ENCODE data around the gene FAM180A.
A peak's percentile ranks its signal among the peaks of the same experiment; 100 is the strongest.
"Not testable (repeated sequence)": the region's sequence is repeated elsewhere in the genome, so short reads cannot be mapped to it uniquely, and the experiment has no call there.

The FAM180A gene

DNA sequence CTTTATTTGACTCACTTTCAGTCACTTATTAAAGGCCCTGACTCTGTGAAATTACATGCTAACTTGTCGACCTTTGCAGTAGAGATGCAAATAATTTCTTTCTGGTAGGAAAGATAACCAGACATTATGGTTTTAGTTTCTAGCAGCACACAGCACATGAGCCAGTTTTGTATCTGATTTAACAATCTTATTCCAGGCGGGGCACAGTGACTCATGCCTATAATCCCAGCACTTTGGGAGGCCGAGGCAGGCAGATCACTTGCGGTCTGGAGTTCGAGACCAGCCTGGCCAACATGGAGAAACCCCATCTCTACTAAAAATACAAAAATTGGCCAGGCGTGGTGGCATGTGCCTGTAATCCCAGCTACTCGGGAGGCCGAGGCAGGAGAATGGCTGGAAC is 27.3 kb upstream of the FAM180A start:
- peaks cover 17 to 20% of the 10 kb centered on the region in 2 experiments for H3K4me1 ChIP-seq (ENCODE audit: control insufficient read depth in 1 of 2, insufficient read depth in 2 of 2, low read length in 2 of 2)
- peak overlapping the region; percentile 5 for H4K91ac ChIP-seq (ENCODE audit: low read depth, low read length)
- H3K27ac ChIP-seq (ENCODE audit: low read depth, low read length); H4K8ac ChIP-seq (ENCODE audit: low read depth, low read length); H3K14ac ChIP-seq (ENCODE audit: low read length); DNase-seq; H3K23ac ChIP-seq (ENCODE audit: low read length); H3K4me2 ChIP-seq (ENCODE audit: low read length); H3K27me3 ChIP-seq (ENCODE audit: insufficient read depth, low read length); H2AFZ ChIP-seq (ENCODE audit: insufficient read depth, low read length, poor library complexity); H3K4me3 ChIP-seq (ENCODE audit: low read depth, low read length); H4K12ac ChIP-seq (ENCODE audit: low read depth, low read length); H3K9ac ChIP-seq (ENCODE audit: low read length); H3K9me3 ChIP-seq (ENCODE audit: insufficient read depth, low read depth, low read length); H3K79me2 ChIP-seq (ENCODE audit: control insufficient read depth, insufficient read depth, low read length, poor library complexity); H3K36me3 ChIP-seq (ENCODE audit: control insufficient read depth in 1 of 2, insufficient read depth in 2 of 2, low read length in 2 of 2); H2AK5ac ChIP-seq (ENCODE audit: low read length); H3K18ac ChIP-seq (ENCODE audit: low read length); H3K4ac ChIP-seq (ENCODE audit: low read depth, low read length); H2BK5ac ChIP-seq (ENCODE audit: low read depth, low read length, poor library complexity): not testable (repeated sequence)
- peak overlapping the region; percentile 75 for H2BK12ac ChIP-seq (ENCODE audit: low read length)
- H2BK120ac ChIP-seq (ENCODE audit: insufficient read depth, low read length, poor library complexity), result peak overlapping the region; percentile 20
- H3K79me1 ChIP-seq (ENCODE audit: low read length), result peaks cover 28% of the 10 kb centered on the region
- no CpG with 5 or more reads among the region's 8 CpGs for WGBS (ENCODE audit: extremely low coverage, insufficient coverage, insufficient read length)

- no peaks in the 10 kb centered on the region for H3K36me3 ChIP-seq (ENCODE audit: control insufficient read depth in 1 of 2, insufficient read depth in 2 of 2, low read length in 2 of 2)
Observed at GRCh38 chr7:135775230-135775629, 26.6 kb upstream of the FAM180A start.

GRCh38 chr7:135774284-135774683 is 25.7 kb upstream of the FAM180A start:
- Histone ChIP-seq H3K18ac (ENCODE audit: low read length) (peak overlapping the region; percentile 5), H4K12ac (ENCODE audit: low read depth, low read length) (no peak overlapping the region)
- no CpG with 5 or more reads among the region's 4 CpGs for WGBS (ENCODE audit: extremely low coverage, insufficient coverage, insufficient read length)

More at GRCh38 chr7:135775230-135775629, 26.6 kb upstream of the FAM180A start:
- peak overlapping the region; percentile 59 for H3K14ac ChIP-seq (ENCODE audit: low read length)
- no peak overlapping the region for H3K23ac ChIP-seq (ENCODE audit: low read length)
- no peak overlapping the region for H3K27ac ChIP-seq (ENCODE audit: low read depth, low read length)
- H3K4me1 ChIP-seq (ENCODE audit: control insufficient read depth in 1 of 2, insufficient read depth in 2 of 2, low read length in 2 of 2), result peaks cover 17 to 20% of the 10 kb centered on the region in 2 experiments
- H3K9me3 ChIP-seq (ENCODE audit: insufficient read depth, low read depth, low read length), result no peaks in the 10 kb centered on the region
- peaks cover 31% of the 10 kb centered on the region for H3K79me1 ChIP-seq (ENCODE audit: low read length)
- H3K4me3 ChIP-seq (ENCODE audit: low read depth, low read length), result no peak overlapping the region
- no peaks in the 10 kb centered on the region for H3K27me3 ChIP-seq (ENCODE audit: insufficient read depth, low read length)
- H3K18ac ChIP-seq (ENCODE audit: low read length), result peak overlapping the region; percentile 5
- DNase-seq, result no peak
- no peak overlapping the region for H2AFZ ChIP-seq (ENCODE audit: insufficient read depth, low read length, poor library complexity)
- no peak overlapping the region for H2BK5ac ChIP-seq (ENCODE audit: low read depth, low read length, poor library complexity)
- peak overlapping the region; percentile 17 for H4K8ac ChIP-seq (ENCODE audit: low read depth, low read length)
- peak overlapping the region; percentile 3 for H3K4ac ChIP-seq (ENCODE audit: low read depth, low read length)
- peak overlapping the region; percentile 45 for H2AK5ac ChIP-seq (ENCODE audit: low read length)
- no peak overlapping the region for H3K9ac ChIP-seq (ENCODE audit: low read length)
- H4K12ac ChIP-seq (ENCODE audit: low read depth, low read length), result no peak overlapping the region
- H3K4me2 ChIP-seq (ENCODE audit: low read length), result no peak overlapping the region
- H4K91ac ChIP-seq (ENCODE audit: low read depth, low read length), result peak overlapping the region; percentile 60
- H2BK120ac ChIP-seq (ENCODE audit: insufficient read depth, low read length, poor library complexity), result peak overlapping the region; percentile 18
- peak overlapping the region; percentile 66 for H2BK12ac ChIP-seq (ENCODE audit: low read length)
- WGBS (ENCODE audit: extremely low coverage, insufficient coverage, insufficient read length), result no CpG with 5 or more reads among the region's 2 CpGs
- H3K79me2 ChIP-seq (ENCODE audit: control insufficient read depth, insufficient read depth, low read length, poor library complexity), result no peaks in the 10 kb centered on the region

GRCh38 chr7:135773464-135773863 is 24.9 kb upstream of the FAM180A start:
- Histone ChIP-seq H3K23ac (ENCODE audit: low read length) (no peak overlapping the region), H3K79me2 (ENCODE audit: control insufficient read depth, insufficient read depth, low read length, poor library complexity) (no peaks in the 10 kb centered on the region), H3K27me3 (ENCODE audit: insufficient read depth, low read length) (no peaks in the 10 kb centered on the region), H3K27ac (ENCODE audit: low read depth, low read length) (no peak overlapping the region), H2AK5ac (ENCODE audit: low read length) (peak overlapping the region; percentile 28), H3K4me2 (ENCODE audit: low read length) (no peak overlapping the region), H3K4me1 (ENCODE audit: control insufficient read depth in 1 of 2, insufficient read depth in 2 of 2, low read length in 2 of 2) (peaks cover 20 to 25% of the 10 kb centered on the region in 2 experiments), H3K9me3 (ENCODE audit: insufficient read depth, low read depth, low read length) (no peaks in the 10 kb centered on the region), H2BK12ac (ENCODE audit: low read length) (peak overlapping the region; percentile 94), H2BK120ac (ENCODE audit: insufficient read depth, low read length, poor library complexity) (peak overlapping the region; percentile 93), H3K4ac (ENCODE audit: low read depth, low read length) (no peak overlapping the region), H3K9ac (ENCODE audit: low read length) (no peak overlapping the region), H4K12ac (ENCODE audit: low read depth, low read length) (no peak overlapping the region), H3K79me1 (ENCODE audit: low read length) (peaks cover 40% of the 10 kb centered on the region), H3K36me3 (ENCODE audit: control insufficient read depth in 1 of 2, insufficient read depth in 2 of 2, low read length in 2 of 2) (no peaks in the 10 kb centered on the region), H2AFZ (ENCODE audit: insufficient read depth, low read length, poor library complexity) (peak overlapping the region; percentile 62), H2BK5ac (ENCODE audit: low read depth, low read length, poor library complexity) (peak overlapping the region; percentile 92), H3K18ac (ENCODE audit: low read length) (peak overlapping the region; percentile 0), H4K91ac (ENCODE audit: low read depth, low read length) (peak overlapping the region; percentile 98), H3K14ac (ENCODE audit: low read length) (peak overlapping the region; percentile 12), H3K4me3 (ENCODE audit: low read depth, low read length) (no peak overlapping the region), H4K8ac (ENCODE audit: low read depth, low read length) (peak overlapping the region; percentile 36)
- WGBS (ENCODE audit: extremely low coverage, insufficient coverage, insufficient read length), result no CpG with 5 or more reads among the region's 5 CpGs
- no peak for DNase-seq

More at GRCh38 chr7:135774284-135774683, 25.7 kb upstream of the FAM180A start:
- Histone ChIP-seq H3K14ac (ENCODE audit: low read length) (peak overlapping the region; percentile 67), H3K4ac (ENCODE audit: low read depth, low read length) (no peak overlapping the region), H3K4me1 (ENCODE audit: control insufficient read depth in 1 of 2, insufficient read depth in 2 of 2, low read length in 2 of 2) (peaks cover 19 to 22% of the 10 kb centered on the region in 2 experiments), H3K23ac (ENCODE audit: low read length) (no peak overlapping the region), H2BK12ac (ENCODE audit: low read length) (peak overlapping the region; percentile 19), H3K79me2 (ENCODE audit: control insufficient read depth, insufficient read depth, low read length, poor library complexity) (no peaks in the 10 kb centered on the region), H3K27ac (ENCODE audit: low read depth, low read length) (peak overlapping the region; percentile 27), H3K9me3 (ENCODE audit: insufficient read depth, low read depth, low read length) (no peaks in the 10 kb centered on the region), H3K36me3 (ENCODE audit: control insufficient read depth in 1 of 2, insufficient read depth in 2 of 2, low read length in 2 of 2) (no peaks in the 10 kb centered on the region), H3K9ac (ENCODE audit: low read length) (no peak overlapping the region), H2BK120ac (ENCODE audit: insufficient read depth, low read length, poor library complexity) (peak overlapping the region; percentile 68), H3K27me3 (ENCODE audit: insufficient read depth, low read length) (no peaks in the 10 kb centered on the region), H3K4me3 (ENCODE audit: low read depth, low read length) (no peak overlapping the region), H2AK5ac (ENCODE audit: low read length) (no peak overlapping the region), H2BK5ac (ENCODE audit: low read depth, low read length, poor library complexity) (peak overlapping the region; percentile 61), H4K8ac (ENCODE audit: low read depth, low read length) (peak overlapping the region; percentile 36), H2AFZ (ENCODE audit: insufficient read depth, low read length, poor library complexity) (no peak overlapping the region), H4K91ac (ENCODE audit: low read depth, low read length) (peak overlapping the region; percentile 60), H3K4me2 (ENCODE audit: low read length) (no peak overlapping the region), H3K79me1 (ENCODE audit: low read length) (peaks cover 36% of the 10 kb centered on the region)
- DNase-seq, result no peak
